Measurements from ENCODE around the gene KLHL12.

GRCh38 chr1:202850593-202851362 is 76.3 kb downstream of the KLHL12 start:
- TF ChIP-seq CTCF (IDR thresholded peaks at IDR 0.05) (no peak), POLR2A (IDR thresholded peaks at IDR 0.05) (no peak), EP300 (IDR thresholded peaks at IDR 0.05) (peak in 1 of 2 donors; percentile 49)

Data from tibial nerve (tissue), 4 donors.